H1 (cell line): ENCODE results near the gene FAF2. TPM values are rescaled to one million over a fixed set of nuclear protein-coding genes. Genes with fewer than 3 reads are reported as not detected.

Source experiments
- NRF1 ChIP-seq: IDR thresholded peaks from 2 replicates; pipeline ENCODE4 v1.6.1; 2011; ENCODE audit warnings: mild to moderate bottlenecking, low read depth, low read length, improper control_type of control experiment
- YY1 ChIP-seq: IDR thresholded peaks from 2 replicates; pipeline ENCODE4 v1.6.1; 2011; ENCODE audit warnings: low read depth, mild to moderate bottlenecking, low read length
- polyA plus RNA-seq, 7 experiments: library from polyadenylated mRNA; depleted of rRNA in 3 of 7; stranded (reverse) in 5 of 7; unstranded in 2 of 7; fragments of >200 nt in 5 of 7; fragments of 200-250 nt in 2 of 7; gene quantifications; 1 replicate in 5 of 7; 2 replicates in 1 of 7; 4 replicates in 1 of 7; pipeline versions ENCODE4 v1.2.1 to v1.2.3, GENCODE V29; 2011 to 2013; ENCODE audit warnings: missing spikeins in 2 of 7, mixed read lengths in 2 of 7
- total RNA-seq: library from RNA; stranded (reverse); fragmentation: NEBNext Ultra II Directional; extraction: Animal tissue kit (Norgen Biotek cat#: 25700); gene quantifications from 2 replicates; pipeline ENCODE4 v1.2.1, GENCODE V29; 2021
- TF ChIP-seq, protein P1 (sequence below): fragments of 300-600 bp; sonication (generic); IDR thresholded peaks from 2 replicates; pipeline ENCODE4 v1.7.1; 2012; ENCODE audit warnings: low read length, moderate library complexity, mild to moderate bottlenecking, inconsistent platforms; ENCODE audit not compliant: insufficient replicate concordance

FAF2 gene
- total and polyA plus RNA-seq, 2 of the 8 experiments (the other 6 are each of a cell fraction or from before 2014, with no cell fraction given): 20.8 to 35.8 TPM

DNA sequence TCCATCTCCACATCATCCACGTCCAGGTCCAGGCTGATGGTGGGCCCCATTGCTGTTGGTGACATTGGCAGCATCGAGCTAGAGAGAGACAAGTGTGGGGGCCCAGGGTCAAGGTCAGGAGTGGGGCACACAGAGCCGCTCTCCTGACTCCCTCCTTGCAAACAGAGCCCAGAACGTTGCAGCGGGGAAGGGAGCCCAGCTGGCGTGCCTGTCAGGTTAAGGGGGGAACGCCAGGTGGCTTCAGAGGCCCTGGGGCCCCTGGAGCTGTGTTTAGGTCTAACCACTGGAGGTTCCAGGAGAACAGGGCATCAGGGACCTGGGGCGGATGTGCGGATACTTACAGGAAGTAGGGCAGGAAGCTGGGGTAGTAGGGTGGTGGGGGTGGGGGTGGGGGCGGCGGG, 81.6 kb downstream of the FAF2 start (continued):
- TF ChIP-seq, protein P1, sequence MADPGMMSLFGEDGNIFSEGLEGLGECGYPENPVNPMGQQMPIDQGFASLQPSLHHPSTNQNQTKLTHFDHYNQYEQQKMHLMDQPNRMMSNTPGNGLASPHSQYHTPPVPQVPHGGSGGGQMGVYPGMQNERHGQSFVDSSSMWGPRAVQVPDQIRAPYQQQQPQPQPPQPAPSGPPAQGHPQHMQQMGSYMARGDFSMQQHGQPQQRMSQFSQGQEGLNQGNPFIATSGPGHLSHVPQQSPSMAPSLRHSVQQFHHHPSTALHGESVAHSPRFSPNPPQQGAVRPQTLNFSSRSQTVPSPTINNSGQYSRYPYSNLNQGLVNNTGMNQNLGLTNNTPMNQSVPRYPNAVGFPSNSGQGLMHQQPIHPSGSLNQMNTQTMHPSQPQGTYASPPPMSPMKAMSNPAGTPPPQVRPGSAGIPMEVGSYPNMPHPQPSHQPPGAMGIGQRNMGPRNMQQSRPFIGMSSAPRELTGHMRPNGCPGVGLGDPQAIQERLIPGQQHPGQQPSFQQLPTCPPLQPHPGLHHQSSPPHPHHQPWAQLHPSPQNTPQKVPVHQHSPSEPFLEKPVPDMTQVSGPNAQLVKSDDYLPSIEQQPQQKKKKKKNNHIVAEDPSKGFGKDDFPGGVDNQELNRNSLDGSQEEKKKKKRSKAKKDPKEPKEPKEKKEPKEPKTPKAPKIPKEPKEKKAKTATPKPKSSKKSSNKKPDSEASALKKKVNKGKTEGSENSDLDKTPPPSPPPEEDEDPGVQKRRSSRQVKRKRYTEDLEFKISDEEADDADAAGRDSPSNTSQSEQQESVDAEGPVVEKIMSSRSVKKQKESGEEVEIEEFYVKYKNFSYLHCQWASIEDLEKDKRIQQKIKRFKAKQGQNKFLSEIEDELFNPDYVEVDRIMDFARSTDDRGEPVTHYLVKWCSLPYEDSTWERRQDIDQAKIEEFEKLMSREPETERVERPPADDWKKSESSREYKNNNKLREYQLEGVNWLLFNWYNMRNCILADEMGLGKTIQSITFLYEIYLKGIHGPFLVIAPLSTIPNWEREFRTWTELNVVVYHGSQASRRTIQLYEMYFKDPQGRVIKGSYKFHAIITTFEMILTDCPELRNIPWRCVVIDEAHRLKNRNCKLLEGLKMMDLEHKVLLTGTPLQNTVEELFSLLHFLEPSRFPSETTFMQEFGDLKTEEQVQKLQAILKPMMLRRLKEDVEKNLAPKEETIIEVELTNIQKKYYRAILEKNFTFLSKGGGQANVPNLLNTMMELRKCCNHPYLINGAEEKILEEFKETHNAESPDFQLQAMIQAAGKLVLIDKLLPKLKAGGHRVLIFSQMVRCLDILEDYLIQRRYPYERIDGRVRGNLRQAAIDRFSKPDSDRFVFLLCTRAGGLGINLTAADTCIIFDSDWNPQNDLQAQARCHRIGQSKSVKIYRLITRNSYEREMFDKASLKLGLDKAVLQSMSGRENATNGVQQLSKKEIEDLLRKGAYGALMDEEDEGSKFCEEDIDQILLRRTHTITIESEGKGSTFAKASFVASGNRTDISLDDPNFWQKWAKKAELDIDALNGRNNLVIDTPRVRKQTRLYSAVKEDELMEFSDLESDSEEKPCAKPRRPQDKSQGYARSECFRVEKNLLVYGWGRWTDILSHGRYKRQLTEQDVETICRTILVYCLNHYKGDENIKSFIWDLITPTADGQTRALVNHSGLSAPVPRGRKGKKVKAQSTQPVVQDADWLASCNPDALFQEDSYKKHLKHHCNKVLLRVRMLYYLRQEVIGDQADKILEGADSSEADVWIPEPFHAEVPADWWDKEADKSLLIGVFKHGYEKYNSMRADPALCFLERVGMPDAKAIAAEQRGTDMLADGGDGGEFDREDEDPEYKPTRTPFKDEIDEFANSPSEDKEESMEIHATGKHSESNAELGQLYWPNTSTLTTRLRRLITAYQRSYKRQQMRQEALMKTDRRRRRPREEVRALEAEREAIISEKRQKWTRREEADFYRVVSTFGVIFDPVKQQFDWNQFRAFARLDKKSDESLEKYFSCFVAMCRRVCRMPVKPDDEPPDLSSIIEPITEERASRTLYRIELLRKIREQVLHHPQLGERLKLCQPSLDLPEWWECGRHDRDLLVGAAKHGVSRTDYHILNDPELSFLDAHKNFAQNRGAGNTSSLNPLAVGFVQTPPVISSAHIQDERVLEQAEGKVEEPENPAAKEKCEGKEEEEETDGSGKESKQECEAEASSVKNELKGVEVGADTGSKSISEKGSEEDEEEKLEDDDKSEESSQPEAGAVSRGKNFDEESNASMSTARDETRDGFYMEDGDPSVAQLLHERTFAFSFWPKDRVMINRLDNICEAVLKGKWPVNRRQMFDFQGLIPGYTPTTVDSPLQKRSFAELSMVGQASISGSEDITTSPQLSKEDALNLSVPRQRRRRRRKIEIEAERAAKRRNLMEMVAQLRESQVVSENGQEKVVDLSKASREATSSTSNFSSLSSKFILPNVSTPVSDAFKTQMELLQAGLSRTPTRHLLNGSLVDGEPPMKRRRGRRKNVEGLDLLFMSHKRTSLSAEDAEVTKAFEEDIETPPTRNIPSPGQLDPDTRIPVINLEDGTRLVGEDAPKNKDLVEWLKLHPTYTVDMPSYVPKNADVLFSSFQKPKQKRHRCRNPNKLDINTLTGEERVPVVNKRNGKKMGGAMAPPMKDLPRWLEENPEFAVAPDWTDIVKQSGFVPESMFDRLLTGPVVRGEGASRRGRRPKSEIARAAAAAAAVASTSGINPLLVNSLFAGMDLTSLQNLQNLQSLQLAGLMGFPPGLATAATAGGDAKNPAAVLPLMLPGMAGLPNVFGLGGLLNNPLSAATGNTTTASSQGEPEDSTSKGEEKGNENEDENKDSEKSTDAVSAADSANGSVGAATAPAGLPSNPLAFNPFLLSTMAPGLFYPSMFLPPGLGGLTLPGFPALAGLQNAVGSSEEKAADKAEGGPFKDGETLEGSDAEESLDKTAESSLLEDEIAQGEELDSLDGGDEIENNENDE: no peak
- no peak for TF ChIP-seq YY1
- no peak for TF ChIP-seq NRF1
